NB4 (cell line): Measurements from ENCODE around the gene DUS2.

ENCODE experiments used
- DNase-seq: peaks from one replicate; pipeline ENCODE4 v3.0.0; 2010; ENCODE audit warnings: low read depth
- H3K4me3 ChIP-seq: one replicate; pipeline ENCODE4 v1.5.1; 2011; ENCODE audit warnings: mild to moderate bottlenecking, low read depth, low read length, moderate library complexity
- MYC ChIP-seq: IDR thresholded peaks from 2 replicates; pipeline ENCODE4 v1.6.1; 2011; ENCODE audit warnings: low read depth, low read length
- POLR2A ChIP-seq: IDR thresholded peaks from 2 replicates; pipeline ENCODE4 v1.6.1; 2011; ENCODE audit warnings: mild to moderate bottlenecking; ENCODE audit not compliant: insufficient read length; ENCODE audit errors: extremely low read depth
- TF ChIP-seq, protein P1 (sequence below): IDR thresholded peaks from 2 replicates; pipeline ENCODE4 v1.6.1; 2011; ENCODE audit warnings: low read depth, low read length
- TF ChIP-seq, protein P2 (sequence below): IDR thresholded peaks from one replicate; pipeline ENCODE4 v1.5.1; 2012; ENCODE audit warnings: low read depth, low read length

DUS2 gene

DNA sequence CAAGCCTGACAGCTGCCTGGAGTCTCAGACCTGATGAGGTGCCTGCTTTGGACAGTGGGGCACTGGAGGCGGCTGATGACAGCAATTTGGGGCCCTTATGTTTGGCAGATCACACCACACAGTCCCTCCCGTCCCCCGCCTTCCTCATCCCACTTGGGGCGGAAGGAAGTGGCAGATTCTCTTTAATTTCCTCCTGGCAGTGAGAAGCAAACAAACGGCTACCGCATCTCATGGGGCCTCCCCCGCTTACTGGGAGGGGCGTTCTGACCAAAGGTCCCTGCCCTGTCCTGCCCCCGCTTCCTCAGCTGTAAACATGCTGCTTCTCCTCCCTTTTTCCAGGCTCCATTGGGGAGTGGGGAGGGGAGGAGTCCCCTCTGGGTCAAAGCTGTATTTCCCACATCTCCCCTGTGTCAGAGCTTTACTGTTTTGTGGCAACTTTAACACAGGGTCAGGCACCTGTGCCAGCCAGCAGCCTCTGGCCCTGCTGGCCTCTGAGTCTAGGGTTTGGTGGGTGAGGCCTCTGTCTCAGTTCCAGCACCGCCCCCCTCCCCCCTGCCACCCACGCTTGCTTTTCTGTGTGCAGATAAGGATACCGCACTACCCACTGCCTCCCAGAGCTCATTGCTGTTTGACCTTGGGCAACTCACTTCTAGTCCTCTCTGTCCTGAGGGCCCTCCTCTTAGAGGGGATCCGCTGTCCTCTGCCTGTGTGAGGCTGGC, 56.7 kb downstream of the DUS2 start:
- DNase-seq = peak; percentile 99
- peak overlapping the region; percentile 21 for H3K4me3 ChIP-seq
- TF ChIP-seq, protein P1, sequence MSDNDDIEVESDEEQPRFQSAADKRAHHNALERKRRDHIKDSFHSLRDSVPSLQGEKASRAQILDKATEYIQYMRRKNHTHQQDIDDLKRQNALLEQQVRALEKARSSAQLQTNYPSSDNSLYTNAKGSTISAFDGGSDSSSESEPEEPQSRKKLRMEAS = peak; percentile 31; the same call in 1 of the 2 replicates
- peak; percentile 14 for TF ChIP-seq POLR2A
- TF ChIP-seq, protein P2, sequence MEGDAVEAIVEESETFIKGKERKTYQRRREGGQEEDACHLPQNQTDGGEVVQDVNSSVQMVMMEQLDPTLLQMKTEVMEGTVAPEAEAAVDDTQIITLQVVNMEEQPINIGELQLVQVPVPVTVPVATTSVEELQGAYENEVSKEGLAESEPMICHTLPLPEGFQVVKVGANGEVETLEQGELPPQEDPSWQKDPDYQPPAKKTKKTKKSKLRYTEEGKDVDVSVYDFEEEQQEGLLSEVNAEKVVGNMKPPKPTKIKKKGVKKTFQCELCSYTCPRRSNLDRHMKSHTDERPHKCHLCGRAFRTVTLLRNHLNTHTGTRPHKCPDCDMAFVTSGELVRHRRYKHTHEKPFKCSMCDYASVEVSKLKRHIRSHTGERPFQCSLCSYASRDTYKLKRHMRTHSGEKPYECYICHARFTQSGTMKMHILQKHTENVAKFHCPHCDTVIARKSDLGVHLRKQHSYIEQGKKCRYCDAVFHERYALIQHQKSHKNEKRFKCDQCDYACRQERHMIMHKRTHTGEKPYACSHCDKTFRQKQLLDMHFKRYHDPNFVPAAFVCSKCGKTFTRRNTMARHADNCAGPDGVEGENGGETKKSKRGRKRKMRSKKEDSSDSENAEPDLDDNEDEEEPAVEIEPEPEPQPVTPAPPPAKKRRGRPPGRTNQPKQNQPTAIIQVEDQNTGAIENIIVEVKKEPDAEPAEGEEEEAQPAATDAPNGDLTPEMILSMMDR = no peak

DNA sequence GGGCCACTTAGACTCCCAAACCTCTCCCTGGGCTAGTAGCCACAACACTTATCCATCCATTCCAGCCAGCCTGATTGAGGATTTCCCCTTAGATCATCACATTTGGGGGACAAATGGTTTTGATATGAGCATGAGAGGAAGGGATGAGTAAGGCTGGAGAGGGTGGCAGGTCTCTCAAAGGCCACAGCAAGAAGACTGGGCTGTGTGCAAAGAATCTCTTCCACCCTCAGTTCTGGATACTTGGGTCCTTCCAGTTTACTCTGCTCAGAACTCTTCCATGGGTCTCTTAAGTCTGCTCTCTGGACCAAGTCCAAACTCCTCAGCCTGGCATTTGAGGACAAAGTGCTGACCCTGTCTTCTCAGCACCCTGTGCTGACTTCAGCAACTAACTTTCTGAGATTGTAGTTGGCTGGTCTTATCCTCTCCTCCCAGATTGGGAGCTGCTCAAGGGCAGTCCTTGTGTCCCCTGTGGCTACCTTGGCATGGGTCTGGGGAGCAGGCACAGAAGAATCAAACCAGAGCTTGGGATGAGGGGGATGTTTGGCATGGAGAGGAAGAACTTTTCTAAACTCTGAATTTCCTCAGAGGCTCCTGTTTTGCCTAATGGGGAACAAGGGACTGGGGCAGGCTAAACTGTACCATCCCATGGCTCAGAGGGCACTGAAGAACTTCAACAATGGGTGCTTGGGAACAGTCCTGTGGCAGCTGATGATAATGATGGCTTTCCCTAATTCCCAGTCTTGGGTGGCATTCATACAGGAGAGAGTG, 59.0 kb downstream of the DUS2 start:
- DNase-seq = no peak
- TF ChIP-seq, protein P1 = no peak
- no peak overlapping the region for H3K4me3 ChIP-seq

DNA sequence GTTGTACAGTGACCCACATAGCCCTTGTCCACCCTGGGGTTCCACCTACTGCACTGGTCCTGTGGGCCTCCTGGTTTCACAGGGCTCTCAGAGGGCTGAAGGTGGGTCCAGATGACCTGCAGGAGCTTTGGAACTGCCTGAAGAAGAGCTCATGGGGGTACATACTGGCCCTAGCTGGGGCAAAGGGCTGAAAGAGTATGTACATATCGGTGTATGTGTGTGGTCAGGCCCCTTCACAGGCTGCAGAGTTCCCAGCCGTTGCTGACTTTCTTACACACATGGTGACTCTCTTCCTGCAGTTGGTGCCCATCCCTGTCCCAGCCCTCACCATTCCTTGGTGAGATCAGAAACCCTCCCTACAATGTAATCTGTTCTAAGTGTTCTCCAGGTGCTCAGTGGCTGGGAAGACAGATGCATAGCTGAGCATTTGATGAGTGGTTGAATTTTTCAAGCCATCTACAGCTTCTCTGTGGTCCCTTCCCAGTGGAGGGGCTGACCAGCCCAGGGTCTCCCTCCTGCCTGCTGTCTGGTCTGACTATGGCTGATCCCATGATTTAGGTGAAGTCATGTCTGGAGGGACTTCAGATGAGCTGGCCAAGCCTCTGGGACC, 59.6 kb downstream of the DUS2 start:
- DNase-seq = no peak
- TF ChIP-seq, protein P2 = no peak
- TF ChIP-seq POLR2A (no peak), MYC (no peak)
- TF ChIP-seq, protein P1 = no peak
- no peak overlapping the region for H3K4me3 ChIP-seq

DNA sequence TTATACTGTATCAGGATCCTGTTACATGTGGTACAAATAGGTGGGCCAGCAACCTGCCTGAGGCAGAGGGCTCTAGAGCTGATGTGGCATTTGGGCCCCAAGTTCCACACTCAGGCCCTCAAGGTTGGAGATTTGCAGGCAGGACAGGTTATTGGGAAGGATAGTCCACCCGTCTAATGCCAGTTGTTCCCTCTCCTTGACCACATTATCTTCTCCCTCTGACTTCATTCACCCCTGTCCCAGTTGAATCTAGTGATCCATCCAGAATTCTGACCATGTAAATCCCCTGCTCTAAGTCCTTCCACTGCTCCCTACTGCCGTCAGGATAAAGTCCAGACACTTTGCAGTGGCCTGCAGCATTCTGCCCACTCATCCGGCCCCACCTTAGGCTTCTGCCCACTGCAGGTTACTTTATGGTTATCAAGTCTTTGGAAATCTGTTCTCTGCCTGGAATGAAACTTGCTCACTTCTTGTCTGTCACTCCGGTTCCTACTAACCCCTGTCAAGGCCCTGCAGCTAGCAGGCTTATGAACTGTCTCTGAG, 60.2 kb downstream of the DUS2 start:
- no peak for DNase-seq
- TF ChIP-seq, protein P1 = no peak
- no peak for TF ChIP-seq MYC
- TF ChIP-seq, protein P2 = no peak
- no peak for TF ChIP-seq POLR2A
- H3K4me3 ChIP-seq = no peak overlapping the region

DNA sequence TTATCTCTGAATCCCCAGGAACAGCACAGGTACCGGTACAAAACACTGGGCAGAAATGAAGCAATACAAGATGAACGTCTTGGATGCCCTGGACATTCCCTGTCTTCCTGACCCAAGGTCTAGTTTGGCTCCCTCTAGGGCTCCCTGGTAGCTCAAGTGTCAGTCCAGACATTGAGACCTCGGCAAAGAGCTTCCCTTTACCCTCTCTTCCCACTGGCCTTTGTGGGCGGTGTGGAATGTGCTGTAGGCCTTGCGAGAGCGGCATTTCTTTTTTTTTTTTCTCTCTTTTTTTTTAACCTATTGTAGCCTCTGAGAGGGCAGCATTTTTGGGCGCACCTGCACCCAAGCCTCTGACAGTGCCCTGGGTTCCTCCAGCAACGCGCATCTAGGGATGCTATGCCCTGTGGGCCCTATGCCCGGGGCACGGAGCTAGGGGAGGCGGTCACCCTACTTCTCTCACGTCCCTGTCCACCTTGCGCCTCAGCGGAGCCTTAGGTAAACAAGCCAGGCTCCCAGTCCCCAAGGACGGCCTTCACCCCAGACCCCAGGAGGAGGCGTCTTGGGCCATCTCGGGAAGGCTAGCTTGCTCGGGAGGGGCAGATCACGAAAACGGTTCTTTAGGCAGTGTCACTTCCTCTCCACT, 60.9 kb downstream of the DUS2 start:
- peak; percentile 37 for DNase-seq
- TF ChIP-seq, protein P2 = no peak
- TF ChIP-seq POLR2A (no peak), MYC (no peak)
- TF ChIP-seq, protein P1 = no peak
- H3K4me3 ChIP-seq = peak overlapping the region; percentile 74
